Brain pericyte (primary cell): Measurements from ENCODE around the gene CMTM2.
"Not testable (repeated sequence)": the region's sequence is repeated elsewhere in the genome, so short reads cannot be mapped to it uniquely, and the experiment has no call there.

ENCODE experiments used
- DNase-seq: peaks from one replicate; pipeline ENCODE4 v3.0.0-alpha.2; 2012; ENCODE audit warnings: low read depth, low spot score

CMTM2 gene

GRCh38 chr16:66630561-66631260 lies 51.4 kb downstream of the CMTM2 start:
- not testable (repeated sequence) for DNase-seq

DNA sequence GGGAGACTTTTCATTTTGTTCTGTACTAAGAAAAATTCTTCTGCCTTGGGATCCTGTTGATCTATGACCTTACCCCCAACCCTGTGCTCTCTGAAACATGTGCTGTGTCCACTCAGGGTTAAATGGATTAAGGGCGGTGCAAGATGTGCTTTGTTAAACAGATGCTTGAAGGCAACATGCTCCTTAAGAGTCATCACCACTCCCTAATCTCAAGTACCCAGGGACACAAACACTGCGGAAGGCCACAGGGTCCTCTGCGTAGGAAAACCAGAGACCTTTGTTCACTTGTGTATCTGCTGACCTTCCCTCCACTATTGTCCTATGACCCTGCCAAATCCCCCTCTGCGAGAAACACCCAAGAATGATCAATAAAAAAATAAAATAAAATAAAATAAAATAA lies 52.3 kb downstream of the CMTM2 start:
- not testable (repeated sequence) for DNase-seq

DNA sequence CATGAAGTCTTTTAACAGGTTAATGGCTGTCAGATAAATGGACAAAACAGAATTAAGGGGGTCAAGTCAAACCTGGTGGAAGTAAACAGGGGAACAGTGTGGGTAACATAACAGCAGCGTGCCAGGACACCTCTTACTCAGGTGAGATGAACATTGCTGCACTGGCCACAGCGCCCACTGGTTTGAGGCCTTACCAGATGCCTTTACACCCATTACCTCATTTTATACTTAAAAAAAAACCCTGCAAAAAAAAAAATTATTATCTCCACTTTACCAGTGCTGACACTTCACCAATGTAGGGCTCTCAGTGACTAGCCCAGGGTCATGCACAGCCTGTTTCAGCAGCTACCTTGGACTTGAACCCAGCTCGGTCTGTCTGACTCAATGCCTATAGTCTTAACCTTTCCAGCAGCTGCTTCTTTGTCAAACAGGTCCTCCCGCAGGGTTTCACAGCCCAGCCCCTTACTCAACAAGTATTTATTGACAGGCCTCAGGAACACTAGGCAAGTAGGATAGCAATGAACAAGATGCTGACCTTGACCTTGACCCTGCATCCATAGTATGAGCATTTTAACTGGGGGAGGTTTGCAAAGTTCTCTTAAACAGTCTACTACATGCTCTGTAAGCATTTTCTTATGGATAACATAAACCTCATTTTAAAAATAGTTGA lies 55.4 kb downstream of the CMTM2 start:
- no peak for DNase-seq

- DNase-seq: no peak
These were observed 56.1 kb downstream of the CMTM2 start for GRCh38 chr16:66635406-66635805.

GRCh38 chr16:66636199-66636598 lies 56.9 kb downstream of the CMTM2 start:
- DNase-seq: no peak

- no peak for DNase-seq
These were observed 58.5 kb downstream of the CMTM2 start for GRCh38 chr16:66637806-66638205.
